ENCODE results near the gene MAT2A.

MAT2A gene

GRCh38 chr2:85550486-85550885 is 11.5 kb downstream of the MAT2A start:
- Histone ChIP-seq H3K9ac (ENCODE audit: low read depth, low read length, poor library complexity) (no peak overlapping the region), H3K4me2 (ENCODE audit: insufficient read depth, low read length, poor library complexity, severe bottlenecking) (no peak overlapping the region), H3K27ac (replicated peaks; ENCODE audit: low read length) (no peak overlapping the region)

GRCh38 chr2:85551698-85552678 is 13.0 kb downstream of the MAT2A start:
- Histone ChIP-seq H2BK15ac (ENCODE audit: low read length) (no peak overlapping the region), H2BK5ac (ENCODE audit: low read length) (no peak overlapping the region), H3K23ac (ENCODE audit: low read depth, low read length, poor library complexity) (no peak overlapping the region), H3K4ac (ENCODE audit: low read length) (no peak overlapping the region), H3K27me3 (ENCODE audit: control insufficient read depth in 3 of 3, insufficient read depth in 3 of 3, low read depth in 1 of 3, low read length in 3 of 3) (no peaks in the 10 kb centered on the region), H4K8ac (ENCODE audit: low read depth, low read length) (no peak overlapping the region), H3K14ac (ENCODE audit: low read length) (no peak overlapping the region), H3K36me3 (replicated peaks in 1 of 2; ENCODE audit: control insufficient read depth in 2 of 2, insufficient read depth in 2 of 2, low read length in 2 of 2) (peaks cover 36 to 89% of the 10 kb centered on the region in 2 donors), H3K27ac (replicated peaks; ENCODE audit: low read length) (no peak overlapping the region), H4K91ac (ENCODE audit: low read depth, low read length, poor library complexity) (no peak overlapping the region), H2AK5ac (ENCODE audit: low read depth, low read length) (no peak overlapping the region), H3K4me3 (ENCODE audit: low read length in 2 of 2) (peak overlapping the region in 1 of 2 donors; percentile 20), H2BK12ac (ENCODE audit: low read length) (no peak overlapping the region), H3K4me2 (ENCODE audit: insufficient read depth, low read length, poor library complexity, severe bottlenecking) (no peak overlapping the region), H3K9ac (ENCODE audit: low read depth, low read length, poor library complexity) (no peak overlapping the region), H3K18ac (ENCODE audit: low read length) (no peak overlapping the region), H2BK120ac (ENCODE audit: low read depth, low read length) (no peak overlapping the region), H2AFZ (ENCODE audit: low read length) (no peak overlapping the region), H3K79me1 (ENCODE audit: low read depth, low read length) (peaks cover 2% of the 10 kb centered on the region), H3K9me3 (replicated peaks in 1 of 2; ENCODE audit: control insufficient read depth in 2 of 2, insufficient read depth in 1 of 2, low read depth in 1 of 2, low read length in 2 of 2) (no peaks in the 10 kb centered on the region), H3K4me1 (ENCODE audit: control insufficient read depth in 2 of 2, insufficient read depth in 1 of 2, low read depth in 1 of 2, low read length in 2 of 2) (no peaks in the 10 kb centered on the region)
- WGBS, 2 donors (ENCODE audit: extremely low coverage in 2 of 2, insufficient read length in 2 of 2, insufficient replicate concordance in 1 of 2), result no CpG with 5 or more reads among the region's 9 CpGs
- peak; percentile 82 for DNase-seq (ENCODE audit: low spot score)

More at GRCh38 chr2:85550486-85550885, 11.5 kb downstream of the MAT2A start:
- Histone ChIP-seq H2BK120ac (ENCODE audit: low read depth, low read length) (no peak overlapping the region), H3K14ac (ENCODE audit: low read length) (no peak overlapping the region), H3K4me1 (ENCODE audit: control insufficient read depth in 2 of 2, insufficient read depth in 1 of 2, low read depth in 1 of 2, low read length in 2 of 2) (no peaks in the 10 kb centered on the region), H3K79me1 (ENCODE audit: low read depth, low read length) (no peaks in the 10 kb centered on the region), H3K27me3 (ENCODE audit: control insufficient read depth in 3 of 3, insufficient read depth in 3 of 3, low read depth in 1 of 3, low read length in 3 of 3) (no peaks in the 10 kb centered on the region), H4K8ac (ENCODE audit: low read depth, low read length) (no peak overlapping the region), H2BK12ac (ENCODE audit: low read length) (no peak overlapping the region), H2BK5ac (ENCODE audit: low read length) (no peak overlapping the region), H3K18ac (ENCODE audit: low read length) (no peak overlapping the region), H3K4me3 (ENCODE audit: low read length in 2 of 2) (no peak overlapping the region), H3K23ac (ENCODE audit: low read depth, low read length, poor library complexity) (no peak overlapping the region), H3K36me3 (replicated peaks in 1 of 2; ENCODE audit: control insufficient read depth in 2 of 2, insufficient read depth in 2 of 2, low read length in 2 of 2) (peaks cover 36 to 90% of the 10 kb centered on the region in 2 donors), H2AFZ (ENCODE audit: low read length) (no peak overlapping the region), H4K91ac (ENCODE audit: low read depth, low read length, poor library complexity) (no peak overlapping the region), H3K9me3 (replicated peaks in 1 of 2; ENCODE audit: control insufficient read depth in 2 of 2, insufficient read depth in 1 of 2, low read depth in 1 of 2, low read length in 2 of 2) (no peaks in the 10 kb centered on the region), H3K4ac (ENCODE audit: low read length) (no peak overlapping the region), H2AK5ac (ENCODE audit: low read depth, low read length) (no peak overlapping the region), H2BK15ac (ENCODE audit: low read length) (no peak overlapping the region)
- DNase-seq (ENCODE audit: low spot score), result no peak
- no CpG with 5 or more reads among the region's 10 CpGs for WGBS, 2 donors (ENCODE audit: extremely low coverage in 2 of 2, insufficient read length in 2 of 2, insufficient replicate concordance in 1 of 2)

- Histone ChIP-seq H3K9ac (ENCODE audit: low read depth, low read length, poor library complexity) (no peak overlapping the region), H2AFZ (ENCODE audit: low read length) (no peak overlapping the region), H3K4ac (ENCODE audit: low read length) (no peak overlapping the region), H3K14ac (ENCODE audit: low read length) (no peak overlapping the region), H3K27me3 (ENCODE audit: control insufficient read depth in 3 of 3, insufficient read depth in 3 of 3, low read depth in 1 of 3, low read length in 3 of 3) (no peaks in the 10 kb centered on the region), H3K27ac (replicated peaks; ENCODE audit: low read length) (no peak overlapping the region), H2AK5ac (ENCODE audit: low read depth, low read length) (no peak overlapping the region), H3K79me1 (ENCODE audit: low read depth, low read length) (peaks cover 2% of the 10 kb centered on the region), H3K36me3 (replicated peaks in 1 of 2; ENCODE audit: control insufficient read depth in 2 of 2, insufficient read depth in 2 of 2, low read length in 2 of 2) (peaks cover 37 to 91% of the 10 kb centered on the region in 2 donors), H3K18ac (ENCODE audit: low read length) (no peak overlapping the region), H2BK15ac (ENCODE audit: low read length) (no peak overlapping the region), H2BK5ac (ENCODE audit: low read length) (no peak overlapping the region), H3K23ac (ENCODE audit: low read depth, low read length, poor library complexity) (no peak overlapping the region), H4K91ac (ENCODE audit: low read depth, low read length, poor library complexity) (no peak overlapping the region), H4K8ac (ENCODE audit: low read depth, low read length) (no peak overlapping the region), H2BK120ac (ENCODE audit: low read depth, low read length) (no peak overlapping the region), H3K4me2 (ENCODE audit: insufficient read depth, low read length, poor library complexity, severe bottlenecking) (no peak overlapping the region), H3K4me3 (ENCODE audit: low read length in 2 of 2) (no peak overlapping the region), H2BK12ac (ENCODE audit: low read length) (no peak overlapping the region), H3K4me1 (ENCODE audit: control insufficient read depth in 2 of 2, insufficient read depth in 1 of 2, low read depth in 1 of 2, low read length in 2 of 2) (no peaks in the 10 kb centered on the region), H3K9me3 (replicated peaks in 1 of 2; ENCODE audit: control insufficient read depth in 2 of 2, insufficient read depth in 1 of 2, low read depth in 1 of 2, low read length in 2 of 2) (no peaks in the 10 kb centered on the region)
- no peak for DNase-seq (ENCODE audit: low spot score)
- WGBS, 2 donors (ENCODE audit: extremely low coverage in 2 of 2, insufficient read length in 2 of 2, insufficient replicate concordance in 1 of 2), result no CpG with 5 or more reads among the region's 6 CpGs
These were observed 14.2 kb downstream of the MAT2A start for GRCh38 chr2:85553184-85553583.

GRCh38 chr2:85554980-85555612 is 16.1 kb downstream of the MAT2A start:
- H2BK120ac ChIP-seq (ENCODE audit: low read depth, low read length), result no peak overlapping the region
- H3K9me3 ChIP-seq (replicated peaks in 1 of 2; ENCODE audit: control insufficient read depth in 2 of 2, insufficient read depth in 1 of 2, low read depth in 1 of 2, low read length in 2 of 2), result no peaks in the 10 kb centered on the region
- DNase-seq (ENCODE audit: low spot score), result no peak
- H3K79me1 ChIP-seq (ENCODE audit: low read depth, low read length), result peaks cover 4% of the 10 kb centered on the region
- H3K14ac ChIP-seq (ENCODE audit: low read length), result no peak overlapping the region
- H3K4me1 ChIP-seq (ENCODE audit: control insufficient read depth in 2 of 2, insufficient read depth in 1 of 2, low read depth in 1 of 2, low read length in 2 of 2), result no peaks in the 10 kb centered on the region
- H3K27ac ChIP-seq (replicated peaks; ENCODE audit: low read length), result no peak overlapping the region
- H3K4me2 ChIP-seq (ENCODE audit: insufficient read depth, low read length, poor library complexity, severe bottlenecking), result no peak overlapping the region
- H2BK12ac ChIP-seq (ENCODE audit: low read length), result no peak overlapping the region
- no peak overlapping the region for H2AFZ ChIP-seq (ENCODE audit: low read length)
- H3K18ac ChIP-seq (ENCODE audit: low read length), result no peak overlapping the region
- H3K4me3 ChIP-seq (ENCODE audit: low read length in 2 of 2), result no peak overlapping the region
- H3K23ac ChIP-seq (ENCODE audit: low read depth, low read length, poor library complexity), result no peak overlapping the region
- no peak overlapping the region for H4K91ac ChIP-seq (ENCODE audit: low read depth, low read length, poor library complexity)
- no peak overlapping the region for H2BK15ac ChIP-seq (ENCODE audit: low read length)
- H4K8ac ChIP-seq (ENCODE audit: low read depth, low read length), result no peak overlapping the region
- no CpG with 5 or more reads among the region's 3 CpGs for WGBS, 2 donors (ENCODE audit: extremely low coverage in 2 of 2, insufficient read length in 2 of 2, insufficient replicate concordance in 1 of 2)
- peaks cover 44 to 88% of the 10 kb centered on the region in 2 donors for H3K36me3 ChIP-seq (replicated peaks in 1 of 2; ENCODE audit: control insufficient read depth in 2 of 2, insufficient read depth in 2 of 2, low read length in 2 of 2)
- H3K27me3 ChIP-seq (ENCODE audit: control insufficient read depth in 3 of 3, insufficient read depth in 3 of 3, low read depth in 1 of 3, low read length in 3 of 3), result no peaks in the 10 kb centered on the region
- no peak overlapping the region for H2BK5ac ChIP-seq (ENCODE audit: low read length)
- H3K4ac ChIP-seq (ENCODE audit: low read length), result no peak overlapping the region
- no peak overlapping the region for H2AK5ac ChIP-seq (ENCODE audit: low read depth, low read length)
- no peak overlapping the region for H3K9ac ChIP-seq (ENCODE audit: low read depth, low read length, poor library complexity)
